Hindlimb muscle (tissue), 1 donor: ENCODE results near the gene ARMH3. TPM values are rescaled to one million over a fixed set of nuclear protein-coding genes. Genes with fewer than 3 reads are reported as not detected.
"Not testable (repeated sequence)": the region's sequence is repeated elsewhere in the genome, so short reads cannot be mapped to it uniquely, and the experiment has no call there.

ENCODE experiments used
- DNase-seq: peaks from one replicate; pipeline ENCODE4 v3.0.0-alpha.2; 2013
- polyA plus RNA-seq: library from polyadenylated mRNA; unstranded; fragments of 120-200 nt; gene quantifications from one replicate; pipeline ENCODE4 v1.2.1, GENCODE V29; 2013; ENCODE audit not compliant: insufficient read length

ARMH3 gene, protein sequence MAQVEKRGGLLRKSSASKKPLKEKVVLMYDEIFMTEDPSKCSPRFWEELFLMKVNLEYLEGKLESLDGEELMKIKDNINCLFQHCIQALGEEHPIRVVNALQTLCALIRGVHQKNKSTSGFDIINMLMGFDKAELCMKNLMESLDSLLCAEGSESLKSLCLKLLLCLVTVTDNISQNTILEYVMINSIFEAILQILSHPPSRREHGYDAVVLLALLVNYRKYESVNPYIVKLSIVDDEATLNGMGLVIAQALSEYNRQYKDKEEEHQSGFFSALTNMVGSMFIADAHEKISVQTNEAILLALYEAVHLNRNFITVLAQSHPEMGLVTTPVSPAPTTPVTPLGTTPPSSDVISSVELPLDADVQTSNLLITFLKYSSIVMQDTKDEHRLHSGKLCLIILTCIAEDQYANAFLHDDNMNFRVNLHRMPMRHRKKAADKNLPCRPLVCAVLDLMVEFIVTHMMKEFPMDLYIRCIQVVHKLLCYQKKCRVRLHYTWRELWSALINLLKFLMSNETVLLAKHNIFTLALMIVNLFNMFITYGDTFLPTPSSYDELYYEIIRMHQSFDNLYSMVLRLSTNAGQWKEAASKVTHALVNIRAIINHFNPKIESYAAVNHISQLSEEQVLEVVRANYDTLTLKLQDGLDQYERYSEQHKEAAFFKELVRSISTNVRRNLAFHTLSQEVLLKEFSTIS
- 15.2 TPM for polyA plus RNA-seq

DNA sequence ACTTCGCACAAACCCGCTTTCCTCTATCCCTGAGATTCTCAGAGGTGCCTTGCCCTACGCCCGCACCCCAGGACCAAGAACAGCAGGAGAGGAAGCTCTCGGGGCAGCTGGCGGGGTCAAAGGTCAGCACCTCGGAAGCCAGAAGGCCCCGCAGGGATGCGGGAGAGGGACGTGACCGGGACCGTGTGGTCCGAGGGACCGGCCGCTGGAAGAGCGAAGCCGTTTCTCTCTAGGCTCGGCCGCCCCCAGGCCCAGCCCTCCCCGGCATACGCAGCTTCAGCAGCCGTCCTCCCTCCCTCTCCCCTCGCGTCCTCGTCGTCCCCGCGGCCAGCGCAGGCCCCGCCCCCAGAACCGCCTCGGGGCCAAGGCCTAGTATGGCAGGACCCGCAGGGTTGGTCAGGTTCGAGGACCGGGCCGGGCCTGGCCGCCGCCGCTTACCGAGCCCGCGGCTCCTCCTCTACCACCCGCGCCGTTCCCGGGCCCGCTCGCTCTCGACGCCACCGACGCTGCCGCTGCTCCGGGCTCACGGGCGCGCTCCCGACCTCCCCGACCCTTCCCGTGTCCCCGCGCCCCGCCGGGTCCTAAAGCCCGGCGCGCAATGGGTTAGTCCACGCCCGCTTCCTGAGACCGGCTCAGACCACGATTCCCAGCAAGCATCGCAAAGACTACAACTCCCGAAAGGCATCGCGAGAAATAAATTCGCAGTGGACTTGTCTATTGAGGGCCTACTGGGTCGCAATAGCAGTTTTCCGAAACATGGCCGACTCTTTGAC, at the start of gene ARMH3:
Gene ARMH3 (minus strand): TSS at position 527 of the 773 bp plus-strand sequence. CDS start 16,059 bp downstream, outside the sequence.
- DNase-seq: peak; percentile 95

DNA sequence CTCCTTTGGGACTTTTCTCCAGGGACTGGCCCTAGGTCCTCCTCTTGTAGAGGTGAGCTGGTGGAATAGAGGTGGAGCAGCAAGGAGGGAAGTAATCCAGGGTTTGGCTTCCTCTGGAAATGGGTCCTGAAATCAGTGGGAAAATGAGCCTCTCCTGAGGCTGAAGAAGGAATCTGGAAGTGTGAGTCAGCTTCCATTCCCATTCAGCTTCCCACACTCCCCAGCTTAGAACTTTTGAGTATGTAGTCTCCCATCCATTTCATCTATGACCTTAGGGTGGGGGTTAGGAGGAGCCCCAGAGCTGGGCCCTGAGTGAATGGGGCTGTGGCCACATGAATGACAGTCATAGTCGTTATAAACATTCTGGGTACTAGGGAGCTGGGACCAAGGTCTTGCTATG, 46.4 kb upstream of the ARMH3 start:
- DNase-seq: no peak

DNA sequence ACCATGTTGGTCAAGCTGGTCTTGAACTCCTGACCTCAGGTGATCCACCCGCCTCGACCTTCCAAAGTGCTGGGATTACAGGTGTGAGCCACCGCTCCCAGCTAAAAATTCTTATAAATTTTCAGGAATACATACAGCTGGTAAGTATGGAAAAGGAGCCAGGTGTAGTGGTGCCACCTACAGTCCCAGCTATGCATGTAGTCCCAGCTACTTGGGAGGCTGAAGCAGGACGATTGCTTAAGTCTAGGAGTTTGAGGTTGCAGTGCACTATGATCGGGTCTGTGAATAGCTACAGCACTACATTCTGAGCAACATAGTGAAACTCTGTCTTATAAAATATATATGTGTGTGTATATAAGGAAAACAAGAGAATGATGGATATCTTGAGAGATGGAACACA, 45.2 kb upstream of the ARMH3 start:
- DNase-seq: no peak

DNA sequence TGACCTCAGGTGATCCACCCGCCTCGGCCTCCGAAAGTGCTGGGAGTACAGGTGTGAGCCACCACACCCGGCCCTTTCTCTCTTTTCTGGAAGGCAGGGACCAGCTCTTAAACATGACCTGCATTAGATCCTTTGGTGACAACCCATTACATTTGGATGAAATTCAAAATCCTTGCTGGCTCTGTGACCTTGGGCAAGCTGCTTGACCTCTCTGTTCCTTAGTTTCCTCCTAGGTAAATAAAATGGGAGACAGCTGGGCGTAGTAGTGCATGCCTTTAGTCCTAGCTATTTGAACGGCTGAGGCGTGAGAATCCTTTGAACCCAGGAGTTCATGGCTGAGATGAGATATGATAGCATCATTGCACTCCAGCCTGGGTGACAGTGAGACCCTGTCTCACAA, 40.5 kb upstream of the ARMH3 start:
- no peak for DNase-seq

DNA sequence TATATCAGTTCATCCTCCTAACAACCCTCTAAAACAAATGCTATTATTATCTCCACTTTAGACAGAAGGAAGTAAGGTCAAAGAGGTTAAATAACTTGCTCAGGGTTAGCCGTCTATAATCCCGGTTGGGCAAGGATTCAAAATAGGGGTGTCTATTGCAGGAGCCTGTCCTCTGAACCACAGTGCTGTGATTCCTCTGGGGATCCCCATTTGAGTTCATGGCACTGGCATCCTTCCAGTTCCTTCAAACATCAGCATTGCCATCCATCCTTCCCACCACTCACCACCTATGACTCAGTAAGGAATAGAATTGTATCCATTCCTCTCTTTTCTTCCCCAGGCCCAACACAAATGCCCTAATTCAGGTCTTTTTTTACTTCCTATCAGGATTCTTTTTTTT, 34.8 kb upstream of the ARMH3 start:
- DNase-seq: no peak

DNA sequence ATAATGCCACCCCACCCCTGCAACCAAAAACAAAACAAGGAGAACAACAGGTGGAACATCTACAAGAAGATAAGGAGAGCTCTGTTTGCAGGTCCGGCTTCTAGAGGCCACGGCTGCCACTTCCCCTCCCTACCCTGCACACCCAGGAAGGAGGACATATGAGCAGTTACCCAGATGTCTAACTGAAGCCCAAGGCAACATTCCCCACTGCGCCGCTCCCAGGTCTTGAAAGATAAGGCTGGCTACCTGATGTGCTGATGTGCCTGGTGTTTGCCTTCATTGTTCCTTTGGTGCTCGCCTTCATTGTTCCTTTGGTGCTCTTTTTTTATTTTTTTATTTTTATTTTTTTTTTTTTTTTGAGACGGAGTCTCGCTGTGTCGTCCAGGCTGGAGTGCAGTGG, 30.2 kb upstream of the ARMH3 start:
- no peak for DNase-seq

DNA sequence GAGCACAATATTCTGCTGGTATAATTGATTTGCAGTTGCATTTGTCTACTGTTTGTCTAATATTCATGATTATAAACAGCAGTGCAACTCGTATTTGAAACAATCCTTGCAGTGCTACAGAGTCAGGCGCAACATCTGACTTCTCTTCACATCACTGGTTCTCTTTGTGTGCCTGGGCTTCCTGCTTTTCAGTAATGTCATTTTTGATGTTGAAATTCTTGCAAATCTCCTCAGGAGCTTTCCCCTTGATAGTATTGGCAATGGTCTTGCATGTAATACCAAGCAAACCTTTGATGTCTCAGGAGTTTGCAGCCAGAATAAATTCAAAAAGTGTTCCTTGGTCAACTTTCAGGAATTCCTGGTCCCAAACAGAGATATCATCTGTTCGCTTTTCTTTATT, 29.4 kb upstream of the ARMH3 start:
- no peak for DNase-seq

DNA sequence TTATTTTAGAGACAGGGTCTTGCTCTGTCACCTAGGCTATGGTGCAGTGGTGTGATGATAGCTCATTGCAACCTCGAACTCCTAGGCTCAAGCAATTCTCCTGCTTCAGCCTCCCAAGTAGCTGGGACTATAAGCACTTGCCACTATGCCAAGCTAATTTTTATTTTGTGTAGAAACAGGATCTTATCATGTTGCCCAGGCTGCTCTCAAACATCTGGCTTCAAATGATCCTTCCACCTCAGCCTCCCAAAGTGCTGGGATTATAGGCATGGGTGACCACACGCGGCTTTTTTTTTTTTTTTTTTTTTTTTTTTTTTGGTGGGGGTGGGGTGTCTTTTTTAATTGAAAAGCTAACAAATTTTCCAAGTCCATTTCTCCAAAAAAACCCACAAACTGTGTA, 27.6 kb upstream of the ARMH3 start:
- DNase-seq: no peak

DNA sequence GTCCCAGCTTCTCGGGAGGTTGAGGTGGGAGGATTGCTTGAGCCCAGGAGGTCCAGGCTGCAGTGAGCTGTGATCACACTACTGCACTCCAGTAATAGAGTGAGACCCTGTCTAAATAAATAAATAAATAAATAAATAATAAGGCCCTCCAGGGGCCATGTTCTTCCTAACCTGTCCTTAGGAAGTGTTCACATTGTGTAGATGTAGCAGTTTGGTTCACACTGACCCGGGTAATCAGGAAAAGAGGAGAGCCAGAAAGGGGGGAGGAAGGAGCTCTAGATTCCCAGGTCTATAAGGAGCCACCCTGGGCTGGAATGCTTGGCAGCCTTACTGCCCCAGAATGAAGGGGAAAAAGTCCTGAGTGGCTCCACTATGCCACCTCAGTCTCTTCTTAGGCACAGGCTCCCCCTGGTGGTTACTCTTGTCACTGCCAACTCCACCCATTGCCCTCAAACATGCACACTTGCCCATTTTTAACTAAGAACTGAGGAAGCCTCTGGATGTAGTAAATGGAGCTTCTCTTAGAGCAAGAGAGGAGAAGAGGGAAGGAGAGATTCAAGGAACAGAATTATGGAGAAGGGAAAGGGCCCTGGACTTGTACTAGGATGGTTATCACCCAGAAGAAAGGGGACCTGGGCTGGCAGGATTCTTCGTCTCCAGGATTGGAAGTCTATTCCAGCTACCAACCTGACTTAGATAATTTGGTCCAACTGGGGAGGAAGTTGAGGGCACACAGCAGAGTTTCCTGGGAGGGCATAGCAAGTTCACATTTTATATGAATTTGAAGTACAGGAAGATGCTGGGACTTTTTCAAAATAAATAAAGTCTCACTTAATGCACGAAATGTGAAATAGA, 16.9 kb upstream of the ARMH3 start:
- DNase-seq: peak; percentile 66

DNA sequence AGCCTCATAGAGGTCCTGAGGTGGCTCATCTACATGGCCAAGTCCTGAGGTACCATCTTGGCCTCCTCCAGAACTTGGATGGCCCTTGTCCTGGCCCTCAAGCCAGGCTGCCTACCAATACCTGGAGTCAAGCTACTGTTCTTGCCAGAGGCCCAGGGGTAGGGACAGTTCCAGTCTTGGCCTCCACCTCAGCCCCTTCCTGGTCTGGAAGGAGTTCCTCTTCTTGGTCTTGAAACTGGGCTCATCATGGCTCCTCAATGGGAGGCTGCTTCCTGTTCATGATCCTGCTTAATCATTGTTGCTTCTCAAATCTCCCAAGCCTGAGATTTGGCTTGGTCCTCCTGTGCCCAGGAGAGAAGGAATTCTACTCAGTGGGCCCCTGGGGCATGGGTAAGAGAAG, 13.1 kb upstream of the ARMH3 start:
- DNase-seq: no peak

DNA sequence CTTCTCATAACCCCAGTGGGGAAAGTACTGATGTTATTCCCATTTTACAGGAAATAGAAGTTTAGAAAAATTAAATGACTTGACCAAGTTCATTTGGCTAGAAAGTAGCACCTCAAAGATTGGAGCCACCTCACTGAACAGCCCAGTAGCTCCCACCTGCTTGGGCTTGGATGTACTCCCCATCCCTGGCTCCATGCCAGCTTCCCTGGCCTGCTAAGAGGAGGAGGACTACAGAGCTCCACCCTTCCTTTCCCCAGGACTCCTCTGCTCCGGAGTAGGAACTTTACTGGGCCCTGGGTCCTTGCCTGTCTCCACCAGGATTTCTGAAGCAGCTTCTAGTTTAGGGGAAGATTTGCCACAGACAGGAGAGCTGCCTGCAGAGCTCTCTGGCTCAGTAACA, 12.2 kb upstream of the ARMH3 start:
- no peak for DNase-seq

DNA sequence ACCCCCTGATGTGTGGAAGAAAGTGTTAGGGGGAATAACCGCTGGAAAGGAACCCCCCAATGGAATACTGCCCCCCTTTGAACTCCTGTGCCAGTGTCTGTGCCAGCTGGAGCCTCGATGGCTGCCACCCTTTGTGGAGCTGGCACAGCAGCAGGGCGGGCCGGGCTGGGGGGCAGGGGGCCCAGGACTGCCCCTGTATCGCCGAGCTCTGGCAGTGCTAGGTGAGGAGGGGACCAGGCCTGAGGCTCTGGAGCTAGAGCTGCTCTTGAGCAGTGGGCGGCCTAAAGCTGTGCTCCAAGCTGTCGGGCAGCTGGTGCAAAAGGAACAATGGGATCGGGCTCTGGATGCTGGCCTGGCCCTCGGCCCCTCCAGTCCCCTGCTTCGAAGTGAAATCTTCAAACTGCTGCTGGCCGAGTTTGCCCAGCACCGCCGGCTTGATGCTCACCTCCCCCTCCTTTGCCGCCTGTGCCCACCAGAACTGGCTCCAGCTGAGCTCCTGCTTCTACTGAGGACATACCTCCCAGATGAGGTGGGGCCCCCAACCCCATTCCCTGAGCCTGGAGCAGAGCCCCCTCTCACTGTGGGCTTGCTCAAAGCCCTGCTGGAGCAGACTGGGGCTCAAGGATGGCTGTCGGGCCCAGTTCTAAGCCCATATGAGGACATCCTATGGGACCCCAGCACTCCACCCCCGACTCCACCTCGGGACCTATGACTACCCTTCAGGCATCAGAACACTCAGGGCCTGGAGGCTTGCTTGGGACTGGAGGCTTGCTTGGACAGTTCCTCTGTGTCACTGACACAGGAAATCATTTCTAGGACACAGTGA, 11.3 kb upstream of the ARMH3 start:
- no peak for DNase-seq

DNA sequence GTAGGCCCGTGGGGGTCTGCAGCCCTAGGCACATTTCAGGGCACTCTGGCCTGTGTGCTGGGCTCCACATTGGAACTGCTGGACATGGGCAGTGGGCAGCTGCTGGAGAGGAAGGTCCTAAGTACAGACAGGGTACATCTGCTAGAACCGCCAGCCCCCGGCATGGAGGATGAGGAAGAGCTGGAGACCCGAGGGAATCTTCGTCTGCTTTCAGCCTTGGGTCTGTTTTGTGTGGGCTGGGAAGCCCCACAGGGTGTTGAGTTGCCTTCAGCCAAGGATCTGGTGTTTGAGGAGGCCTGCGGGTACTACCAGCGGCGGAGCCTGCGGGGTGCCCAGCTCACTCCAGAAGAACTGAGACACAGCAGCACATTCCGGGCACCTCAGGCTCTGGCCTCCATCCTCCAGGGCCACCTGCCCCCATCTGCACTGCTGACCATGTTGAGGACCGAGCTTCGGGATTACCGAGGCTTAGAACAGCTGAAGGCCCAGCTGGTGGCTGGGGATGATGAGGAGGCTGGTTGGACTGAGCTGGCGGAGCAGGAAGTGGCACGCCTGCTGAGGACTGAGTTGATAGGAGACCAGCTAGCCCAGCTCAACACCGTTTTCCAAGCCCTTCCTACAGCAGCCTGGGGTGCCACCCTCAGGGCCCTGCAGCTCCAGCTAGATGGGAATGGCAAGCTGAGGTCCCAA, 10.6 kb upstream of the ARMH3 start:
- DNase-seq: no peak

DNA sequence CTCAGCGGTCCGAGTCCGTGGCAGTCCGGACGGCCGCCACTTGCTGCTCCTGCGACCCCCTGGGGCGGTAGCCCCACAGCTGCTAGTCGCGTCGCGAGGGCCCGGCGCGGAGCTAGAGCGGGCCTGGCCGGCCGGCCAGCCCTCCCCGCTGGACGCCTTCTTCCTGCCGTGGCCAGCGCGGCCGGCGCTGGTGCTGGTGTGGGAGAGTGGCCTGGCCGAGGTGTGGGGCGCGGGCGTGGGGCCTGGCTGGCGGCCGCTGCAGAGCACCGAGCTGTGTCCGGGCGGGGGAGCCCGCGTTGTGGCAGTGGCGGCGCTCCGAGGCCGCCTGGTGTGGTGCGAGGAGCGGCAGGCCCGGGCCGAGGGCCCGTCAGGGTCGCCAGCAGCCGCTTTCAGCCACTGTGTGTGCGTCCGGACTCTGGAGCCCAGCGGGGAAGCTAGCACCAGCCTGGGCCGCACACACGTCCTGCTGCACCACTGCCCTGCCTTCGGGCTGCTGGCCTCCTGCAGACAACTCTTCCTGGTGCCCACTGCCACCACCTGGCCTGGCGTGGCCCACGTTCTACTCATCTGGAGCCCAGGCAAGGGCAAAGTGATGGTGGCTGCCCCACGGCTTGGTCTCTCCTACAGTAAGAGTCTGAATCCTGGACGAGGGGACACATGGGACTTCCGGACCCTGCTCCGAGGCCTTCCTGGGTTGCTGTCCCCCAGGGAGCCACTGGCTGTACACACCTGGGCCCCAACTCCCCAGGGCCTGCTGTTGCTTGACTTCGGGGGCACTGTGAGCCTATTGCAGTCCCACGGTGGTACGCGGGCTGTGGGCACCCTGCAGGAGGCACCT, 9.8 kb upstream of the ARMH3 start:
- DNase-seq: peak; percentile 20

DNA sequence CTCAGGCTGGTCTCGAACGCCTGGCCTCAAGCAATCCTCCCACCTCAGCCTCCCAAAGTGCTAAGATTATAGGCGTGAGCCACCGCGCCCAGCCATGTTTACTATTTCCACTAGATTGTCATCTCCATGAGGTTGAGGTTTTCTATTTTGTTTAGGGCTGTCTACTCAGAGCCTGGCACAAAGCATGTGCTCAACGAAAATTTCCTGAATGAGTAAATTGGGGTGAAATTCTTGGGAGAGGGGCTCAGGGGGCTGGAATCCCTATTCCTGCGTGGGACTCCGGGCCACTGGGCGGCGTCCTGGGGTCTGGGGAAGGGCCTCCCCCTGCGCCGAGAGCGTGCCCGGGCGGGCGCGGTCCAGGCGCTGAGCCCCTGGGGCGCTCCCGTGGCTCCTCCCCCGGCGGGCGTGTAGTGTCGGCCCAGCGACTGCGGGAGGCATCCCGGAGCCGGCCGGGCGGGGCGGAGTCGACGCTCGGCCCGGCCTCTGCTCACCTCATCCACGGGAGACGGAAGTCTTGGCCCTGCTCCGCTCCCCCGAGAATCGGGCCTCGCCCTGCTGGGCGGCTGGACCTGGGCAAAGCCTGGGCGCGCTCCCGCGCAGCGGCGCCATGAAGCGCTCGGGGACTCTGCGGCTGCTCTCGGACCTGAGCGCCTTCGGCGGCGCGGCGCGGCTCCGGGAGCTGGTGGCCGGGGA, 9.0 kb upstream of the ARMH3 start, which contains the start of gene HPS6:
Gene HPS6 (plus strand): TSS at position 482 of the 693 bp plus-strand sequence. CDS start 126 bp downstream, at position 608.
- peak; percentile 85 for DNase-seq

DNA sequence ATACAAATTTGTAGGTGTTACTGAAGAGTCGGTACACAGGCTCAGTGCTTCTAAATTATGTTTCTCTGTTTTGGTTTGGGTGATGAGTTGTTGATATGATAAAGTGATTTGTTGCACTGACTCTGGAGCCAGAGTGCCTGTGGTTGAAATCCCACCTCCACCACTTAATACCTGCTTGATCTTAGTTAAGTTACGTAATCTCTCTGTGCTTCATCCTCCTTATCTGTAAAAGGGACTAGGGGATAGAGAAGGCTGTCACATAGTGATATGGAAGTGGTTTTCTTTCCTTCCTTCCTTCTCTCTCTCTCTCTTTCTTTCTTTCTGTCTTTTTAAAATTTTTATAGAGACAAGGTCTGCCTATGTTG, 8.5 kb upstream of the ARMH3 start:
- no peak for DNase-seq

DNA sequence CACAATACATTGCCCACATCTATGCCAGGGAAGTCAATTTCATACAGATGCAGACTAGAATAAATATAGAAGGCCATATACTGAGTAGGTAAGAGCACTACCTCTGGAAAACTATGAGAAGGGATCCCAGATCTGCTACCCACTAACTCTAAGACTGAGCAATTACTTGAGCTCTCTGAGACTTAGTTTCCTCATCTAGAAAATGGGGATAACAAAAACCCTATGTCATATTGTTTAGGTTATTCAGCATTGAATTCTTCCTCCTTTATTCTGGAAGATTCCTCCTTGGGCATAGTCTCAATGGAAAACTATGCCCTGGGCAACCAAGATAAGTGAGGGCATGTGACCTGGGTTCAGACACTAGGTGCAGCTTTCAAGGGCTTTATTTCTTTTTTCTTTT, 4.0 kb upstream of the ARMH3 start:
- DNase-seq: no peak

DNA sequence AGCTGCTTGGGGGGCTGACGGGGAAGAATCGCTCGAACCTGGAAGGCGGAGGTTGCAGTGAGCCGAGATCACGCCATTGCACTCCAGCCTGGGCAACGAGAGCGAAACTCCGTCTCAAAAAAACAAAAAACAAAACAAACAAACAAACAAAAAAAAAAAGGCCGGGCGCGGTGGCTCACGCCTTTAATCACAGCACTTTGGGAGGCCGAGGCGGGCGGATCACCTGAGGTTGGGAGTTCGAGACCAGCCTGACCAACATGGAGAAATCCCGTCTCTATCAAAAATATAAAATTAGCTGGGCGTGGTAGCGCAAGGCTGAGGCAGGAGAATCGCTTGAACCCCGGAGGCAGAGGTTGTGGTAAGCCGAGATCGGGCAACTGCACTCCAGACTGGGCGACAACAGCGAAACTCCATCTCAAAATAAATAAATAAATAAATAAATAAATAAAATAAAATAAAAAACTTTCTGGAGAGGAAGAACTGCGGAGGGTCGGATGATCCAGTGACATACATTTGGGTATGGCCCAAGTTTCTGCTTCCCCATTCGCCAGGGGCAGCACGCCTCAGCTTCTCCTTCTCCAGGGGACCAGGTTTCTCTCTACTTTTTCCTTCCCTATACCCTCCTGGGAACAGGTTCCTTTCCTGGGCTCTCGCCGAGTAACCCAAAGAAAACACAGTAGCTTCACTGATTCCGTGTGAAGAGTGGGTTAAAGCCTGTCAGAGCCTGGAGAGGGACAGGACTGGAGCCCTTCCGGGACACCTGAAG, 909 bp downstream of the ARMH3 start:
- not testable (repeated sequence) for DNase-seq
